GM12878 (cell line): Measurements from ENCODE around the gene NFIX. TPM values are rescaled to one million over a fixed set of nuclear protein-coding genes. Genes with fewer than 3 reads are reported as not detected.

Source experiments
- E2F8 ChIP-seq: fragments of 450-650 bp; IDR thresholded peaks from 2 replicates; pipeline ENCODE4 v1.6.1; 2018; ENCODE audit warnings: mild to moderate bottlenecking, low read depth, moderate library complexity; ENCODE audit not compliant: partially characterized antibody
- EED ChIP-seq: sonication (generic); IDR thresholded peaks from 2 replicates; pipeline ENCODE4 v1.6.1; 2016; ENCODE audit warnings: antibody characterized with exemption, low read depth
- HDAC6 ChIP-seq: fragments of 200-600 bp; sonication (generic); IDR thresholded peaks from one replicate; pipeline ENCODE4 v1.8.0; 2017; ENCODE audit warnings: antibody characterized with exemption; ENCODE audit not compliant: unreplicated experiment
- MAX ChIP-seq: IDR thresholded peaks from 2 replicates; pipeline ENCODE4 v1.6.1; 2012; ENCODE audit warnings: low read depth, low read length, improper control_type of control experiment
- NR2C1 ChIP-seq: fragments of 450-650 bp; IDR thresholded peaks from 2 replicates; pipeline ENCODE4 v1.6.1; 2017; ENCODE audit warnings: antibody characterized with exemption, mild to moderate bottlenecking, moderate library complexity
- PAX8 ChIP-seq: fragments of 450-650 bp; IDR thresholded peaks from 2 replicates; pipeline ENCODE4 v1.6.1; 2017; ENCODE audit warnings: mild to moderate bottlenecking, moderate library complexity
- POU2F2 ChIP-seq: IDR thresholded peaks from 3 replicates; pipeline ENCODE4 v1.6.1; 2011; ENCODE audit warnings: low read depth, mild to moderate bottlenecking, low read length, borderline replicate concordance
- RB1 ChIP-seq: fragments of 450-650 bp; formaldehyde crosslinking; IDR thresholded peaks from 2 replicates; pipeline ENCODE4 v1.6.1; 2017; ENCODE audit warnings: mild to moderate bottlenecking, borderline replicate concordance
- SMAD1 ChIP-seq: fragments of 450-650 bp; IDR thresholded peaks from 2 replicates; pipeline ENCODE4 v1.6.1; 2018; ENCODE audit warnings: mild to moderate bottlenecking, low read depth; ENCODE audit not compliant: partially characterized antibody
- SREBF2 ChIP-seq: IDR thresholded peaks from 2 replicates; pipeline ENCODE4 v1.6.1; 2012; ENCODE audit warnings: mild to moderate bottlenecking, low read length
- WRNIP1 ChIP-seq: IDR thresholded peaks from 2 replicates; pipeline ENCODE4 v1.6.1; 2011; ENCODE audit warnings: low read depth, low read length, improper control_type of control experiment, borderline replicate concordance
- ZNF217 ChIP-seq: fragments of 450-650 bp; IDR thresholded peaks from 2 replicates; pipeline ENCODE4 v1.6.1; 2017; ENCODE audit warnings: antibody characterized with exemption, mild to moderate bottlenecking
- ZNF687 ChIP-seq: fragments of 450-650 bp; IDR thresholded peaks from 2 replicates; pipeline ENCODE4 v1.6.1; 2017; ENCODE audit warnings: mild to moderate bottlenecking, moderate library complexity
- polyA plus RNA-seq, 11 experiments: library from polyadenylated mRNA; depleted of rRNA in 4 of 11; unstranded in 6 of 11; stranded (reverse) in 5 of 11; fragments of >200 nt; fragmentation: Nextera tagmentation in 4 of 11; fragmentation: Illumina TruSeq in 1 of 11; extraction: Ambion mirVana in 4 of 11; extraction: Trizol in 1 of 11; gene quantifications; 1 replicate in 1 of 11; 2 replicates in 10 of 11; pipeline versions ENCODE4 v1.2.1 to v1.2.3, GENCODE V29; 2011 to 2016; ENCODE audit warnings: inconsistent platforms in 2 of 11, missing spikeins in 2 of 11, low read depth in 1 of 11
- total RNA-seq, 4 experiments: library from RNA; depleted of rRNA in 3 of 4; stranded (reverse); fragments of >200 nt in 3 of 4; fragmentation: Illumina TruSeq in 1 of 4; extraction: Trizol in 1 of 4; gene quantifications; 2 replicates each; pipeline versions ENCODE4 v1.2.1 to v1.2.3, GENCODE V29; 2013 to 2021
- TF ChIP-seq, protein P1 (sequence below): fragments of 450-650 bp; formaldehyde crosslinking; IDR thresholded peaks from 2 replicates; pipeline ENCODE4 v1.4.0; 2020; ENCODE audit warnings: mild to moderate bottlenecking, moderate library complexity
- TF ChIP-seq, protein P2 (sequence below): fragments of 450-650 bp; IDR thresholded peaks from 2 replicates; pipeline ENCODE4 v1.6.1; 2018; ENCODE audit warnings: borderline replicate concordance, mild to moderate bottlenecking; ENCODE audit not compliant: partially characterized antibody

NFIX gene
- total and polyA plus RNA-seq, 10 of the 15 experiments (the other 5 are each of a cell fraction or from before 2014, with no cell fraction given): 0.02 to 2.2 (median 0.28) TPM

DNA sequence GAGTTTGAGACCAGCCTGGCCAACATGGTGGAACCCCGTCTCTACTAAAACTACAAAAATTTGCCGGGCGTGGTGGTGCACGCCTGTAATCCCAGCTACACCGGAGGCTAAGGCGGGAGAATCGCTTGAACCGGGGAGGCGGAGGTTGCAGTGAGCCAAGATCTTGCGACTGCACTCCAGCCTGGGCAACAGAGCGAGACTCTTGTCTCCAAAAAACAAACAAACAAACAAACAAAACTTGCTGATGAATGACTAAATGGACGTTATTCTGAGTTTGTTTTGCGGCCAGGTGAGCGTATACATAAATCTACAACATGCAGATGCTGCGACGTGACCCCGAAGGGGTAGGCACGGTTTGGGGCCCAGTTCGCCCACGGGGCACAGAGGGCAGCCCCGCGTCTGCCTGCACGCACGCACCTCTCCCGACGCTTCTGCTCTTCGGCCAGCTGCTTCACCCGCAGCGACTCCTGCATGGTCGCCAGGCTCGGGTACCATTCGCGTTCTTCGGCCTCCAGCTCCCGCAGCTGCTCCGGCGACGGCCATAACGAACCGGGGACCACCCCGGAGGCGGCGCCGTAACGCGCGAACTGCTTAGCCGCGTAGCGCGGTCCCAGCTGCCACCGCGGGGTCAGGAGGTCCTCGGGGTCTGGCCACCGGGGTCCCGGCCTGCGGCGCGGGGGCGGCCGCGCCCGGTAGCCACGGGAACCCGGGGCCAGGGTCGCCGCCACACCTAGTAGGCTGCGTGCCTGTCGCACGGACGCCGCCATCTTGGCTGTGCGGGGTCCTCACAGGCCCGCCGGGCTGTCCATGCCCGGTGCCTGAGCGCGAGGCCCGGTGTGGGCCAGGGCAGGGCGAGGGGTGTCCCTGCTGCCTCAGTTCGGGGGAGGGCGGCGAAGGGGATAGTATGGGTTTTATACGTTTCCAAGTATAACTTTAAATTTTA is 38.6 kb upstream of the NFIX start, which contains the start of gene GADD45GIP1 (continued):
- peak; percentile 78; the same call in 1 of the 2 replicates for TF ChIP-seq RB1
- TF ChIP-seq MAX: peak; percentile 90
- no peak for TF ChIP-seq HDAC6
- TF ChIP-seq ZNF687: peak; percentile 80
- TF ChIP-seq POU2F2: peak; percentile 77; the same call in 2 of the 3 replicates
- TF ChIP-seq NR2C1: peak; percentile 65
- TF ChIP-seq, protein P1, sequence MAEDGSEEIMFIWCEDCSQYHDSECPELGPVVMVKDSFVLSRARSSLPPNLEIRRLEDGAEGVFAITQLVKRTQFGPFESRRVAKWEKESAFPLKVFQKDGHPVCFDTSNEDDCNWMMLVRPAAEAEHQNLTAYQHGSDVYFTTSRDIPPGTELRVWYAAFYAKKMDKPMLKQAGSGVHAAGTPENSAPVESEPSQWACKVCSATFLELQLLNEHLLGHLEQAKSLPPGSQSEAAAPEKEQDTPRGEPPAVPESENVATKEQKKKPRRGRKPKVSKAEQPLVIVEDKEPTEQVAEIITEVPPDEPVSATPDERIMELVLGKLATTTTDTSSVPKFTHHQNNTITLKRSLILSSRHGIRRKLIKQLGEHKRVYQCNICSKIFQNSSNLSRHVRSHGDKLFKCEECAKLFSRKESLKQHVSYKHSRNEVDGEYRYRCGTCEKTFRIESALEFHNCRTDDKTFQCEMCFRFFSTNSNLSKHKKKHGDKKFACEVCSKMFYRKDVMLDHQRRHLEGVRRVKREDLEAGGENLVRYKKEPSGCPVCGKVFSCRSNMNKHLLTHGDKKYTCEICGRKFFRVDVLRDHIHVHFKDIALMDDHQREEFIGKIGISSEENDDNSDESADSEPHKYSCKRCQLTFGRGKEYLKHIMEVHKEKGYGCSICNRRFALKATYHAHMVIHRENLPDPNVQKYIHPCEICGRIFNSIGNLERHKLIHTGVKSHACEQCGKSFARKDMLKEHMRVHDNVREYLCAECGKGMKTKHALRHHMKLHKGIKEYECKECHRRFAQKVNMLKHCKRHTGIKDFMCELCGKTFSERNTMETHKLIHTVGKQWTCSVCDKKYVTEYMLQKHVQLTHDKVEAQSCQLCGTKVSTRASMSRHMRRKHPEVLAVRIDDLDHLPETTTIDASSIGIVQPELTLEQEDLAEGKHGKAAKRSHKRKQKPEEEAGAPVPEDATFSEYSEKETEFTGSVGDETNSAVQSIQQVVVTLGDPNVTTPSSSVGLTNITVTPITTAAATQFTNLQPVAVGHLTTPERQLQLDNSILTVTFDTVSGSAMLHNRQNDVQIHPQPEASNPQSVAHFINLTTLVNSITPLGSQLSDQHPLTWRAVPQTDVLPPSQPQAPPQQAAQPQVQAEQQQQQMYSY: no peak
- no peak for TF ChIP-seq ZNF217
- TF ChIP-seq EED: no peak
- TF ChIP-seq WRNIP1: no peak
- TF ChIP-seq SMAD1: no peak
- no peak for TF ChIP-seq PAX8
- TF ChIP-seq, protein P2, sequence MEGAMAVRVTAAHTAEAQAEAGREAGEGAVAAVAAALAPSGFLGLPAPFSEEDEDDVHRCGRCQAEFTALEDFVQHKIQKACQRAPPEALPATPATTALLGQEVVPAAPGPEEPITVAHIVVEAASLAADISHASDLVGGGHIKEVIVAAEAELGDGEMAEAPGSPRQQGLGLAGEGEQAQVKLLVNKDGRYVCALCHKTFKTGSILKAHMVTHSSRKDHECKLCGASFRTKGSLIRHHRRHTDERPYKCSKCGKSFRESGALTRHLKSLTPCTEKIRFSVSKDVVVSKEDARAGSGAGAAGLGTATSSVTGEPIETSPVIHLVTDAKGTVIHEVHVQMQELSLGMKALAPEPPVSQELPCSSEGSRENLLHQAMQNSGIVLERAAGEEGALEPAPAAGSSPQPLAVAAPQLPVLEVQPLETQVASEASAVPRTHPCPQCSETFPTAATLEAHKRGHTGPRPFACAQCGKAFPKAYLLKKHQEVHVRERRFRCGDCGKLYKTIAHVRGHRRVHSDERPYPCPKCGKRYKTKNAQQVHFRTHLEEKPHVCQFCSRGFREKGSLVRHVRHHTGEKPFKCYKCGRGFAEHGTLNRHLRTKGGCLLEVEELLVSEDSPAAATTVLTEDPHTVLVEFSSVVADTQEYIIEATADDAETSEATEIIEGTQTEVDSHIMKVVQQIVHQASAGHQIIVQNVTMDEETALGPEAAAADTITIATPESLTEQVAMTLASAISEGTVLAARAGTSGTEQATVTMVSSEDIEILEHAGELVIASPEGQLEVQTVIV: no peak
- no peak for TF ChIP-seq E2F8
- no peak for TF ChIP-seq SREBF2
